Kidney capillary endothelial cell (primary cell): Measurements from ENCODE around the gene DERA.
"Not testable (repeated sequence)": the region's sequence is repeated elsewhere in the genome, so short reads cannot be mapped to it uniquely, and the experiment has no call there.

Experiments
- DNase-seq: peaks from one replicate; pipeline ENCODE4 v3.0.0-alpha.2; 2018; ENCODE audit warnings: low spot score

Gene DERA

DNA sequence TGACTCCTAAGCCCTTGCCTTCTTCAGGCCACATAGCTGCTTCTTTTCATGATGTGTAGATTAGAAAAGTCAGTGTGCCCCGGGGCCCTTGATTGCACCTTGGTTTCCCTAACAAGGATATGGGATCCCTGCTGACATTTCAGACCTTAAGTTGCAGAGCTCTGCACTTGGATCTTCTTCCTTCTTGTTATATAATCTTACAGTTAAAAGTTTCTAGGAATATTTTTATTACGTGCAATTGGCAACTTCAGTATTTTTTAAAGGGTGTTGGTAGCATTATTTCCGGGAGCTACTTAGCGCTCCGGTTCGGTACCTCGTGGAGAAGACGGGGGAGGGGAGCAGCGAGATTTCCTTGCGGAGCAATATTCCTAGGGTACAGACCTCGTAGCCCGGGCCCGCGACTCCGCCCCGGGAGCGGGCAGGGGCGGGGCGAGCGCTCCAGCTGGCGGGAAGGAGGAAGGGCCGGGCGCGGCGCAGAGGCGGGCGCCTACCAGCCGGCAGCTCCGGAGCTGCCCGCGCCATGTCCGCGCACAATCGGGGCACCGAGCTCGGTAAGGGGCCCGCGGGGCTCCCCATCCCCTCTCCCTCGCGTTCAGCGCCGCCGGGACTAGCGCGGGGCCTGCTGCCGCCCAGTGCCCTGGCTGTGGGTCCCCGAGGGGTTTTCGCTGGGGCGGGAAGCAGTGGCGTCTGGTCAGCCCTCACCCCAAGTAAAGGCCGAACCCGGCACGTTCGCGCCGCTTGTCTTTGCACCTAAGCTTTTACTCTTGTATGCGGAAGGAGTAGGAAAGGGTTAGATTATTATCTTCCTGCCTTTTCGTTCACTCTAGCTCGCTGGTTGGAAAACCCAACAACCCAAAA lies at the start of gene DERA:
Gene DERA (plus strand): TSS at position 469 of the 858 bp plus-strand sequence. CDS start 52 bp downstream, at position 521.
- DNase-seq: peak; percentile 51

DNA sequence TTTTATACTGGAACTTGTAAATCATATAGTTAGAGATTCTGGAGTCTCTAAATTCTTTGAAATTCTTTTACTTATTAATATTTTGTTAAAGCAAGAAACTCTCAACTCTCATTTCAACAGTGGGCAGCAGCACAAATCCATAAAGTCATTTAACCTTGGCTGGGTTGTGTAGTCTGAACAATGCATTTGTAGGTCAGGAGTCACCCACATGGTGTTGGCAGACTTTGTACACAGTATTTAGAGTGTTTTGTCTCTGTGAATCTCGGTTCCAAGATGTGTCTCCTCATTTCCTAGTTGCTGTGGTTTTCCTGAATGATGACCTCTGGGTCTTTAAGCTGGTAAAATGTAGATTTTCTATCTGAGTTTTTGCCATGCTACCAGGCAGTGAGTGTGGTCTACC lies 49.7 kb upstream of the DERA start:
- DNase-seq: no peak

DNA sequence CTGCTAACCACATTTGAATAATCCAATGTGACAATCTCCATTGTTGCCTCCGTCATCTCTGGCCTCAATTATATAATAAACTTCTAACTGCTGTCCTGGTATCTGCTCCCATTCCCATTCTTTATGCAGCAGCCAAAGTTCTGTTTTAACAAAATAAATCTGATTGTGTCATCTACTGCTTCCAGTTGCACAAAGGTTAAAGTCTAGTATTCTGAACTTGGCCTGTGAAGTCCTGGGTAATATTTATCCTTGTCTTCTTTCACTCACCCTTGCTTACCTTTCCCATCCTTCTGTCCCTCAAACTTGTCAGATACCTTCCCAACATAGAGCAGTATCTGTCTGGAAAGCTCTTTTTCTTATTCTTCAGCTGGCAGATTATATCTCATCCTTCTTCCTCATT lies 48.3 kb upstream of the DERA start:
- no peak for DNase-seq

DNA sequence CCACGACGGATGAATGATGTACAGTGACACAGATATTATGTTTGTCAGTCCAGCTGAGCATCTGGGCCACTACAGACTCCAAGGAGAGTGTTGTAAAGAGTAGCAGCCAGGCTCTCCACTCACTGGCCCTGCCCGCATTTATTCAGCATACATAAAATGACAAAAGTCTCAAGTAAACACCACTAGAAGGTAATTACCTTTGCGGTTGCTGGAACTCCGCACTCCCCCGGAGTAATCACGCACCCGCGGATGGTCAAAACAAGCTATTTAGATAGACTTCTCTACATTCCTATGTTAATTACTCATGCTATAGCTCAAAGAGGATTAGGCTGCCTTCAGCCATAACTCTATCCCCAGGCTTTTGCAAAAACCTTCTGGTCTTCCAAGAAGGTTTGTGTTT lies 47.8 kb upstream of the DERA start:
- no peak for DNase-seq

DNA sequence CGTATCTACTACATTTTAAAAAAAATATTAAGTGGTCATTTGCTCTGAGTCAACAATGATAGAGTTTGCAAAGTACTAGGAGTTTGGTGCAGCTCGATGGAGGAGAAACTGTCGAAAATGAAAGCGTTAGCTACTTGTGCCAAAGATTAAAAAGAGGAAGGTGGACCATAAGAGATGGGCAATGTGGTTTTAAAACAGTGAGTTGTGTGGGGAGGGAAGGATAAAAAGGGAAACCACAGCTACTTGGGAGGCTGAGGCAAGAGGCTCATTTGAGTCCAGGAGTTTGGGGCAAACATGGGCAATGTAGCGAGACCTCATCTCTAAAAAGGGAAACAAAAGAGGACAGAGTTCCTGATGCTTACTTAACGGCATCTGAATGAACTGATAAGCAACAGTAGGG lies 47.1 kb upstream of the DERA start:
- DNase-seq: no peak

DNA sequence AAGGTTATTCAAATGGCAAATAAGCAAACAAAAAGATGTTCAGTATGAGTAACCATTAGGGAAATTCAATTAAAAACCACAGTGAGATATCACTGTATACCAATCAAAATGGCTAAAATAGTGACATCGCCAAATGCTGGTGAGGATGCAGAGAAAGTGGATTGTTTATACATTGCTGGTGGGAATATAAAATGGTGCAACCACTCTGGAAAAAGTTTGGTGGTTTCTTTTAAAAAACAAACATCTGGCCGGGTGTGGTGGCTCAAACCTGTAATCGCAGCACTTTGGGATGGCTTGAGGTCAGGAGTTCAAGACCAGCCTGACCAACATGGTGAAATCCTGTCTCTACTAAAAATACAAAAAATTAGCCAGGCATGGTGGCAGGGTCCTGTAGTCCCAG lies 42.9 kb upstream of the DERA start:
- DNase-seq: no peak

DNA sequence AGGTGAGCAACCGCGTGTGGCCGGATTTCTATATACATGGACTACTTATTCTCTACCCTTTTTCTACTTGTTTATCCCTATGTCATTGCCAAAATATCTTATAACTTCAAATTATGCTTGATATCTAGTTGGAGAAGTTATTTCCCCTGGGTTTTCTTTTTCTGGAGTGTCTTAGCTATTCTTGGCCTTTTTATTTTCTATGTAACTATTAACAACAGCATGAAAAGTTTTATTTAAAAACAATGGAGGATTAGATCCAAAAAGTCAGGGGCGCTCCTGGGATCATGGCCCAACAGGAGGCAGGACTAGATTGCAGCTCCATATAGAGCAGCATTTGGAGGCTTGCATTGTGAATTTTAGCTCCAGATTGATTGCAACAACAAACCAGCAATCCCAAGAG lies 37.6 kb upstream of the DERA start:
- DNase-seq: no peak

DNA sequence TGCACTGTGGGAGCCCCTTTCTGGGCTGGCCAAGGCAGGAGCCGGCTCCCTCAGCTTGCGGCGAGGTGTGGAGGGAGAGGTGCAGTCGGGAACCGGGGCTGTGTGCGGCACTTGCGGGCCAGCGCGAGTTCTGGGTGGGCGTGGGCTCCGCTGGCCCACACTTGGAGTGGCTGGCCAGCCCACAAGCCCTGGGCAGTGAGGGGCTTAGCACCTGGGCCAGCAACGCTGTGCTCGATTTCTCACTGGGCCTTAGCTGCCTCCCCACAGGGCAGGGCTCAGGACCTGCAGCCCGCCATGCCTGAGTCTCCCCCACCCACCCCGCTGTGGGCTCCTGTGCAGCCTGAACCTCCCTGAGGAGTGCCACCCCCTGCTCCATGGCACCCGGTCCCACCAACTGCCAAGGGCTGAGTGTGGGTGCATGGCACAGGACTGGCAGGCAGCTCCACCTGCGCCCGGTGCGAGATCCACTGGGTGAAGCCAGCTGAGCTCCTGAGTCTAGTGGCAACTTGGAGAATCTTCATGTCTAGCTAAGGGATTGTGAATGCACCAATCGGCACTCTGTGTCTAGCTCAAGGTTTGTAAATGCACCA lies 36.5 kb upstream of the DERA start:
- not testable (repeated sequence) for DNase-seq

DNA sequence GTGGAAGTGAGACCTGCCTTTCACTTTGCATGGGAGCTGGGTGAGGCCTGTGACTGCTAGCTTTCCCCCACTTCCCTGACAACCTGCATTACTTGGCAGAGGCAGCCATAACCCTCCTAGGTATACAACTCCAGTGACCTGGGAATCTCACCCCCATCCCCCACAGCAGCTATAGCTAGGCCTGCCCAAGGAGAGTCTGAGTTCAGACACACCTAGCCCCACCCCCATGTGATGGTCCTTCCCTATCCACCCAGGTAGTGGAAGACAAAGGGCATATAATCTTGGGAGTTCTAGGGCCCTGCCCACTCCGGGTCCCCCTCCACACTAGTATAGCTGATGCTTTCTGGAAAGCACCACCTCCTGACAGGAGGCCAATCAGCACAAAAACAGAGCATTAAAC lies 35.3 kb upstream of the DERA start:
- DNase-seq: no peak

DNA sequence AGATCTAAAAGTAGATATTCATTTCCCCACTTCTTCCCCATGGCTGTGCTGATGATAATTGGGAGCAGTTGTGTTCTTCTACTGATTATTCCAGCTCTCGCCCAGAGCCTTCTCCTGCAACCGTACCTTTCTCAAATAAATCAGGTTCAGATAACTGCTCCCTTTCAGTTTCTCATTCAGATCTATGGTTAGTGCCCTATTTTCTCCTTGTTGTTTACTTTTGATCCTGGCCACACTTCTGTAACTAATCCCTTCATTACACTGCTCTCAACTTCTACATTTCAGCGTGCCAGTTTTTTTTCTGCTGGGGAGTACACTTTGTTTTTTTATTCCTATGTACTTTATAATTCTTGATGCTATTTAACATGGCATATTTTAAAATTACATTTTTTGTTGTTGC lies 31.7 kb upstream of the DERA start:
- DNase-seq: no peak

DNA sequence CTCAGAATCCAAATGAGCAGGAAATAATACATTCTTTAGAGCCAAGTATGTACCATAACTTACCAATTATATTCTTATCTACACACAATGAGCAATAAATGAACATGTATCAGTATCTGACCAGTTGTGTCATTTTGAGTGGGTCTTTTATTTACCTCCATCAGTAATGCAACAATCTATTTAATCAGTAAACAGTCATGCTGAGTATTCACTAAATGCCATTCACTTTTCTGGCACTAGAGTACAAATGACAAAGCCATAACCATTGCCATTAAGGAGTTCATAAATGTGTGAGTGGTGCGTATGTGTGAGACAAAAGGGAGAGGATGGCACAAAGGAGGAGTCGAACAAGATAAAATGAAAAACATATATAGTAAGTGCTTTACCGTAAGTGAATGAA lies 30.4 kb upstream of the DERA start:
- no peak for DNase-seq

DNA sequence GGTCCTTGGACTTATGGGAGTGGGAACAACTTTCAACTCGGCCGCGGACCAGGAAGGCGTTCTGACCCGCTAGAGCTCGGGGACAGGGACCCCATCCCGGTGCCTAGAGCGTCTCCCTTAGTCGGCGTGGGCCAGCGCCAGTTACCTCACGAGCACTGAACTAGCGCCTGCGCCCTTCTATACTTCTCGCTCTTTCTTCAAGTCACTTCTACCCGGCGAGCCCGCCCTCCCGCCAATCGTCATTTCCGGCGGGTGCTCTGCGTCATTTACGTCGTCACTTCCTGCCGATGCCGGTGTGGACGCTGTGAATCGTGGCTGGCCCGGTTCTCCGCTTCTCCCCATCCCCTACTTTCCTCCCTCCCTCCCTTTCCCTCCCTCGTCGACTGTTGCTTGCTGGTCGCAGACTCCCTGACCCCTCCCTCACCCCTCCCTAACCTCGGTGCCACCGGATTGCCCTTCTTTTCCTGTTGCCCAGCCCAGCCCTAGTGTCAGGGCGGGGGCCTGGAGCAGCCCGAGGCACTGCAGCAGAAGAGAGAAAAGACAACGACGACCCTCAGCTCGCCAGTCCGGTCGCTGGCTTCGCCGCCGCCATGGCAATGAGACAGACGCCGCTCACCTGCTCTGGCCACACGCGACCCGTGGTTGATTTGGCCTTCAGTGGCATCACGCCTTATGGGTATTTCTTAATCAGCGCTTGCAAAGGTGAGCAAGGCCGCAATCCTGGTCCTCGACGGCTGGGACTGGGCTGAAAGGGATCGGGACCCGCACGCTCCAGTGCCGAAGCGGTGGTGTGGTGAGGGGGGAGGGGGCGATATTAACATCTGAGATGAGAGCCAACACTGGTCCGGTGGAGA lies 28.8 kb upstream of the DERA start, which contains the start of gene STRAP:
Gene STRAP (plus strand): TSS at position 270 of the 854 bp plus-strand sequence. CDS start 321 bp downstream, at position 591.
- DNase-seq: peak; percentile 92

DNA sequence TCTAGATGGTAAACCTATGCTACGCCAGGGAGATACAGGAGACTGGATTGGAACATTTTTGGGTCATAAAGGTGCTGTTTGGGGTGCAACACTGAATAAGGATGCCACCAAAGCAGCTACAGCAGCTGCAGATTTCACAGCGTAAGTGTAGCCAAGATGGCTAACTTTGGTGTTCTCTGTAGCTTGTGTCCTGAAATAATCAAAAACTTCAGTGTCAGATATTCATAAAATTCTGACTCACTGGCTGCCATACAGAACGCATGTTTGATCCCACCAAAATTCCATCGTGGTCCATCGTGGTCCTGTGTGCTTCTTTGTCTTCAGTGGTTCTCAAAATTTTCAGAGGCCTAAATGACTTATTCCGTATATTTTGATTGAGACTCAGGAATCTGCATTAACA lies 27.6 kb upstream of the DERA start:
- peak; percentile 37 for DNase-seq

DNA sequence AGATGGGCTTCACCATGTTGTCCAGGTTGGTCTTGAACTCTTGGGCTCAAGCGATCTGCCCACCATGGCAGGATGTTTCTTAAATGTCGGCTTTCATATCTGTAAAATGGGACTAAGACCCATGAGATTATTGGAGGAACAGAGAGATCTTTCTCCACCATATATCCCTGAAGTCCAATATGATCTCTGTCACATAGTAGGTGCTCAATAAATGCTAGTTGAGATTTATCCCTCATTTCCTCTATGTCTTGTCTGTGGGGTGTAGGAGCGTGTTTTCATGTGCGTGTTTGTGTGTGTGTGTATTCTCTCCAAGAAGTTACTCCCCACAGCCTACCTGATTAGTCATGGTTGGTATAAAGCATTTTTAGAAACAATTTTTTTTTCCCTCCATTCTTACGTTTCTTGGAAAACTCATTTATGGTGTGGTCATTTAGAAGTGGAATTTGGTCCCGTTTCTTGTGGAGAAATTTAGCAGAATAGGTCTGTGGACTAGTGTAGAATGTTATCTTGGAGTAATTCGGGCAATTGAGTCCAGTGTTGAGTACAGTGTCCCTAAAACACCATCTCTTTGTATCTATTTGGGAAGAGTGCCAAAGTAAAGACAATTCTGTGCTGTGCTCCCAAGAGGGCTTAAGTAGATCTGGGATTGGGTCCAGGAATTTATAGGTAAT lies 24.6 kb upstream of the DERA start:
- DNase-seq: no peak

DNA sequence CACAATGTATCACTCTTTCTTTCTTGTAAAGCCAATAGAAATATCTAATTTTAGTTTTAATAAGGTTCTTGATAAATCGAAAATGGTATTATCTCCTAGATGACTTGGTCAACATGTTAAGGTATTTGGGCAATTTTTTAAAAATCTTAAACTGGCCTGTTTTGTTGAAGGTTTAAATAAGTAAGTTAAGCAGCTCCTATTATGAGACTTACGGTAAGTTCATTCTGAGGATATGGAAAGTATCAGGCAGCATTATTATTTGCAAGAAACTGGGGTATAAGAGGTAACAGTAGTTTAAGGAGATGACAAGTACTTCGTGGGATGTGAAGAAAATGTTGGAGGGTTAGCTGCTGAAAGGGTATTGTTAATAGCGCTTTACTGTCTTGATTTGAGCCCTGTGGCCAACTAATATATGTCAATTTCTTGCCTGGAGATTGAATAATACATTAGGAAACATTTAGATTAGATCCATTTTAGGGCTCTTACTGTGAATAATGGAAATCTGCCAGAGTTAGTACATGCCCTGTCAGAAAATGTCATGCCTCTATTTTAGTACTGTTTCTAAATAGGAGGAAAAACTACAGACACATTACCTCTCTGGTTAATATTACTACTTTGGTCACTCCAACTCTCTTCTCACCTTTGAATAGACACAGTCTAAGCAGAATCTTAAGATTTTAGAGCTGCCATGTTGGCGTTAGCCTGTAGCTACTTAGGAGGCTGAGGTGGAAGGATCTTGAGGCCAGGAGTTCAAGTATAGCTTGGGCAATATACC lies 23.9 kb upstream of the DERA start:
- DNase-seq: no peak

DNA sequence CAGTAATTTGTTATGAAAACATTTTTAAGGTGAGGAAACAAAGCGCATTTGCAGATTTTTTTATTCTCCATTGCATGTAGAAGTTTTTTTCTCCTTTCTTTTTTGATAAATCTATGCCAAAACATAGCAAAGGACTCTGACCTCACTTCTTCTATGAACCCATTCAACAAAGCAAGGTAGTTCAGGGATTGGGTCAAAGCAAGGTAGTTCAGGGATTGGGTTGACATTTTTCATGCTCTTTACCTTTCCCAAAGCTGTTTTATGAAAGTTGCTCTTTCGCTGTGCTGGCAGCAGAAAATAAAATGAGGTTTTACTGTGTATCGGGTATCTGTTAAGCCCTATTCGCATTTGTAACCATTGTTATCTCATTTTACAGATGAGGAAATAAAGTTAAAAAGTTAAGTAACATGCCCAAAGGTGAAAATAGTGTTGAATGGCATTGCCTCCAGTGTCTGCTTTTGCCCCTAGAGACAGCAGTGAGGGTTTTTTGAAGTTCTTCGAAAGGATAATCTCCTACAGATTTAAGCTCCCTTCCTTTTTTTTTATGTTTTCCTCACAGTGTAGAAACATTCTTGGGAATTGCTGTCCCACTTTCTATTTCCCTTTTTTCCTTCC lies 18.4 kb upstream of the DERA start:
- no peak for DNase-seq

DNA sequence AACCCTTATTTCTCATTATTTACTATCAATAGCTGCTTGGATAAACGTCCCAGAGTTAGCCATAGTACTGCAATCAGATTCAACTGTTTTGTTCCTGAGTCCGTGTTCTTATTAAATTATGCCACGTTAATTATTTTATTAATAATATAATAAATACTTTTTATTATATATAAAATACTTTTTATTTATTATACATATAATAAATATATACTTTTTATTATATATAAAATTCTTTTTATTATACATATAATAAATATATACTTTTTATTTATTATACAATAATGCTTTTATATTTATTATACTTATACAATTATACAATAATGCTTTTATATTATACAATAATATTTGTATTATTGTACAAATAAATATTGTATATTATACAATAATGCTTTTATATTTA lies 17.9 kb upstream of the DERA start:
- no peak for DNase-seq

DNA sequence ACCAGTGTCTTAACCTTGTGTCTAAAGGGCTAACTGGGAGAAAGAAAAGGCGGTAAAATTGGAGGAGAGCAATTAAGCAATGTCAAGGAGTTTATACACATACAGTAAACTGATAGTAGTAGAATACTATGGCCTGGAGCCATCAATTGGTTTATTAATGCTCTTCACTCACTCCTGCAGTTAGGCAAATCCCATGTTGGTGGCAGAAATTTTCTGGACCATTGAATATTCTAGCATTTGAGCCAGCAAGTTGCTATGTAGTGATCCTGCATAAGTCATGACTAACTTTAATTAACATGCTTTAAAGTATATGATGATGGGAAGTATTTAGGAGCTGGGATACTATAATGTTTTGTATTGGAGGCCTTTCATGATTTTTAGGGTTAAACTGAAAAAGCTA lies 14.3 kb upstream of the DERA start:
- no peak for DNase-seq

DNA sequence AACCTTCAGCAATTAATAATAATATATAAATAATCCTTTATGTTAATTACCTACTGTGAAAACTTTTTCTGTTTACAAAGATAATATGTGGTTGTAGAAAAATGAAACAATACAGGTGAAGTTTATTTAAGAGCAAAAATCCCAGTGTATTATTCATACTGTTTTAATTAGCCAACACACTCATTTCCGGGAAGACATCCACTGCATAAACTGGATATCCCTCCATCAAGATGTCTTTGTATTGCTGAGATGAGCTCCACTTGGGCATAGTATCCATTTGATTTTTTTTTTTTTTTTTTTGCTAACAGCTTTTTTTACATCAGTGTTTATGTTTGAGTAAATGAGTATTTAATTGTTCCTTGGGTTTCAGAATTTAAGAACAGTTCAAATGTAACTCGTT lies 13.7 kb upstream of the DERA start:
- DNase-seq: no peak

DNA sequence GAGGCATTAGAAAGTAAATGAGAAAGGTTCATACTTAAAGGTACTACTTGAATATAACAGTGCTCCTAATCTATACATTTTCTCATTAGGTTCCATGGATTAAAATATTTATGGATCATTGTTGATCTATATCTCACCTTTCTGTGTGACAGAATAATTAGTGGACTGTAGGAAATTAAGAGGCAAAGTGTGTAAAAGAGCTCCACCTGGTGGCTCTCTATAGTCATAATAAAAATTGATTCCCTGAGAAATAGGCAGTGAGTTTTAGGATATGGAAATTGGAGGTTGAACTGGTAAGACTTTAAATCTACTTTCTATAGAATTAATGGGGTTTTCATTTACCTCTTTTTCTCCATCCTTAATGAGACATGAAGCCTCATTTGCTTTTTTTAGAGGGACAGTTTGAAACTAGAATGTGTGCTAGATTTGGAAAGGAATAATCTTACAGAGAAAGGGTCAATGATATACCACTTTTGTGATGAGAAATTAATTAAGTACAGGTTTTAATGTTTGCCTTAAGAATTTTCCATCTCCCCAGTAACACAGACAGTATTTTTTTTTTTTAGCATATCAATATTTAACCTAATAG lies 11.8 kb upstream of the DERA start:
- DNase-seq: peak; percentile 26
